ENCODE measurements around the gene GLT6D1. TPM values are rescaled to one million over a fixed set of nuclear protein-coding genes. Genes with fewer than 3 reads are reported as not detected.

Gene GLT6D1
- total and polyA plus RNA-seq, 2 of the 8 experiments (the other 6 are each of a cell fraction or from before 2014, with no cell fraction given) = 1.3 to 2.1 TPM

DNA sequence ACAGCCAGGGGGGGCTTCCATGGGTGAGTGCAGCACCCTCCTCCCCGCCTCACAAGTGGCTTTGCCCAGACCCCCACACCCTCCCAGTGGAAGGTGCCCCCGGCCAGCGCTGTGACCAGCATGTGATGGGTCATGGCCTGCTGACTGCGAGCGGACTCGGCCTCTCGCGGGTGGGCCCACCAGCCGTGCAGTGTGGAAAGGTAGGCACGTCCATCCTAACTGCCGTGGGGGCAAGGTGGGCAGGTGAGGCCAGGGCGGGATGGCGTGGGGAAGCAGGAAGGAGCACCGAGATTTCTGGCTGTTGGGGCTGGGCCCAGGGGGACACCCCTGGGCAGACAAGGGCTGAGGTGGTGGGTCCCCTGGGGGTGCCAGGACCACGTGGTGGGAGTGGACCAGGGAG, 47.9 kb upstream of the GLT6D1 start:
- Histone ChIP-seq H3K14ac (ENCODE audit: insufficient read length) (no peak overlapping the region), H3K4me1 (replicated peaks in 1 of 4; ENCODE audit: control insufficient read depth in 3 of 4, insufficient read depth in 4 of 4, low read length in 3 of 4) (no peaks in the 10 kb centered on the region; a peak in 1 of 7 replicates), H3K4ac (replicated peaks; ENCODE audit: insufficient read length, low read depth, low read length) (no peak overlapping the region), H2BK15ac (ENCODE audit: low read length) (0 out of 2 replicates have a peak overlapping the region, but pooled peaks have one; percentile 10), H4K91ac (replicated peaks; ENCODE audit: insufficient read length, low read length) (no peak overlapping the region), H4K5ac (ENCODE audit: insufficient read length, low read depth, low read length) (no peak overlapping the region), H3K27ac (ENCODE audit: low read depth, low read length) (no peak overlapping the region), H3K18ac (ENCODE audit: extremely low read depth, low read length) (no peak overlapping the region), H3K4me3 (ENCODE audit: extremely low read depth in 1 of 4, insufficient read depth in 2 of 4, low read depth in 3 of 4, low read length in 4 of 4) (no peak overlapping the region), H3K79me2 (ENCODE audit: control insufficient read depth in 1 of 2, insufficient read depth in 2 of 2, low read length in 2 of 2) (no peaks in the 10 kb centered on the region), H3K4me2 (ENCODE audit: insufficient read depth in 1 of 2, low read depth in 2 of 2, low read length in 2 of 2) (no peak overlapping the region), H2BK120ac (replicated peaks; ENCODE audit: low read depth, low read length) (no peak overlapping the region), H4K20me1 (replicated peaks in 1 of 2; ENCODE audit: control insufficient read depth in 1 of 2, insufficient read depth in 2 of 2, low read length in 2 of 2) (peaks cover 0 to 7% of the 10 kb centered on the region in 2 experiments), H3K23ac (ENCODE audit: insufficient read length) (no peak overlapping the region), H4K8ac (ENCODE audit: extremely low read depth, insufficient read depth, low read length) (no peak overlapping the region; the same call in 1 of the 2 replicates), H3K56ac (replicated peaks; ENCODE audit: insufficient read length, low read depth, low read length) (no peak overlapping the region), H2BK12ac (ENCODE audit: low read depth, low read length) (no peak overlapping the region), H3K79me1 (ENCODE audit: low read depth, low read length) (no peaks in the 10 kb centered on the region), H3K9me3 (ENCODE audit: insufficient read depth in 2 of 2, low read depth in 1 of 2, low read length in 1 of 2) (no peaks in the 10 kb centered on the region), H3K9ac (replicated peaks in 1 of 4; ENCODE audit: extremely low read depth in 1 of 4, low read depth in 3 of 4, low read length in 3 of 4) (no peak overlapping the region), H3K36me3 (ENCODE audit: control insufficient read depth in 2 of 4, insufficient read depth in 4 of 4, low read length in 3 of 4) (no peaks in the 10 kb centered on the region), H2AFZ (ENCODE audit: low read length) (no peak overlapping the region), H2BK5ac (ENCODE audit: low read depth, low read length) (no peak overlapping the region), H3K23me2 (ENCODE audit: low read depth, low read length) (no peaks in the 10 kb centered on the region), H3K27me3 (replicated peaks in 1 of 4; ENCODE audit: control insufficient read depth in 3 of 4, extremely low read depth in 1 of 4, insufficient read depth in 3 of 4, low read length in 3 of 4) (no peaks in the 10 kb centered on the region), H2AK5ac (ENCODE audit: low read depth, low read length) (no peak overlapping the region), H2BK20ac (ENCODE audit: low read length) (no peak overlapping the region)
- WGBS, 2 experiments (ENCODE audit: extremely low coverage in 1 of 2, insufficient coverage in 1 of 2, insufficient read length in 1 of 2, insufficient replicate concordance in 2 of 2, low coverage in 1 of 2, low lambda C conversion rate in 2 of 2, missing lambda C conversion rate in 1 of 2) = 97% methylated on average over 13 of the region's 15 CpGs; no CpG with 5 or more reads in 1 of the 2 experiments
- FAIRE-seq = no peak
- ChIA-PET POLR2A (ENCODE audit: partially characterized antibody) (no interaction called here), CTCF (ENCODE audit: partially characterized antibody) (interaction anchor here (0.6 kb wide), 1 partner anchor 541 kb away, joined by 3 read pairs; no protein-coding TSS in a partner anchor)
- DNase-seq (ENCODE audit: low read depth in 1 of 2, low spot score in 2 of 2) = no peak
- no peak for TF ChIP-seq CTCF (IDR thresholded peaks at IDR 0.05; ENCODE audit: control extremely low read depth in 1 of 3, insufficient read depth in 1 of 3, low read depth in 1 of 3, low read length in 3 of 3)
- no peak for TF ChIP-seq PHF8 (conservative IDR thresholded peaks at IDR 0.05; ENCODE audit: low read depth, low read length)
- TF ChIP-seq SIRT6 (IDR thresholded peaks at IDR 0.05; ENCODE audit: low read length) = no peak
- TF ChIP-seq KDM5A (IDR thresholded peaks at IDR 0.05; ENCODE audit: low read length) = no peak
- TF ChIP-seq ZNF274 (IDR thresholded peaks at IDR 0.05; ENCODE audit: borderline replicate concordance, extremely low read depth, low read length) = no peak
- no peak for TF ChIP-seq BCL11A (IDR thresholded peaks at IDR 0.05; ENCODE audit: low read depth in 2 of 2, low read length in 2 of 2)
- no peak for TF ChIP-seq TAF7 (optimal IDR thresholded peaks at IDR 0.05; ENCODE audit: borderline replicate concordance, low read depth, low read length)
- no peak for TF ChIP-seq ATF2 (IDR thresholded peaks at IDR 0.05; ENCODE audit: low read length)
- no peak for TF ChIP-seq CBX5 (IDR thresholded peaks at IDR 0.05; ENCODE audit: low read depth, low read length)
- no peak for TF ChIP-seq SP2 (IDR thresholded peaks at IDR 0.05; ENCODE audit: low read length)

Data from H1 (cell line).